A204.1 (cell line): Measurements from ENCODE around the gene DNAJB2.
"Not testable (repeated sequence)": the region's sequence is repeated elsewhere in the genome, so short reads cannot be mapped to it uniquely, and the experiment has no call there.

ENCODE experiments used
- FAIRE-seq: peaks from 2 replicates; lab custom pipeline; 2012; peaks lifted over from hg19 to GRCh38; lab: Jason Lieb, UNC

Gene DNAJB2

GRCh38 chr2:219258942-219259341, 20.2 kb upstream of the DNAJB2 start:
- FAIRE-seq: not testable (repeated sequence)

DNA sequence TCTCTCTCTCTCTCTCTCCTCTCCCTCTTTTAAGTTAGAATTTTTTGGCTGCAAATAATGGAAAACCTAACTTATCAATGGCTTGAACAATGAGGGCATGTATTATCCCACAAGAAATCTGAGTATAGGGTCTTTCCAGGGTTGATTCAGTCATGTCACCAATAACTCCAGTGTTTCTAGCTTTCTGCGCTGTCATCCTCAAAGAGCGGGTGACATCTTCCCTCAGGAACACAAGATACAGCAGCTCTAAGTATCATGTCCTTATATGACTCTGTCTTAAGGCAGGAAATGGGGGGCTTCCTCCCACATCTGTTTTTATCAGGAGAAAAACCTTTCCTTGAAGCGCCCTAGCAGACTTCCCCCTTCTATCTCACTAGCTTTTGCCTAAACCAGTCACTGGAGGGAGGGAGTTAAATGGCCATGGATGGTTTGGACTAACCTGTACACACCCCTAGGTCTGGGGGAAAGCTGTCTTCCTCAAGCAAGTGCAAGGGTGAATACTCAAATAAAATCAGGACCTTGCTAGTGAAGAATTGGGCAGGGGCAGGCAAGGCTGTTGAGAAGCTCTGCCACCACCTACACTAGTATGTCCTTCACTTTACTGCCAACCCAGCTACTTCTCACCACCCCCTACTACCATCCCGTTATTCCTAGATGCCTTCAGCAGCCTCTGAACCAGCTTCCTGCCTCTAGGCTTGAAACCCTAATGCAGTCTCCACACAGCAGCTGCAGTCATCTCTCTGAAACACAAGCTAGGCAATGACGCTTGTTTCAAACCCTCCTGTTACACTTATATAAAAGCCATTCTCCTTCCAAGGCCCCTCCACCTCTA, 17.9 kb upstream of the DNAJB2 start:
- no peak for FAIRE-seq

DNA sequence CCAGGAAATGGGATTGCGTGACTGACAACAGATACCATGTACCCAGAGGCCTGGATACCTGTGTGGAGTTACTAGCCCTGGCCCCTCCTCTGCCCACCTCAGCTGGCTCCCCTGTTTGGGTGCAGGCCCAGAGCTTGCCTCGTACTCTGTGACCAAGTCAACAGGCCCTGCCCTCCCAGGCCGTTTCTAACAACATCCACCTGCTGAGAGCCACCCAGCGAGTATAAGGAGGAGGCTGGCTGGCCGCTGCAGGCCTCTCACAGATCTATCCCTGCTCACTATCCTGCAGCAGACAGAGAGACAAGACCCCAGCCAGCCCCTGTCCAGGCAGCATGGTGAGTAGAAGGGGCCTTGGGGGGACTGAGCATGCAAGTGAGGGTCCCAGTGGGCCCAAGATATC, 12.9 kb upstream of the DNAJB2 start:
- no peak for FAIRE-seq

- no peak for FAIRE-seq
These were observed 12.3 kb upstream of the DNAJB2 start for GRCh38 chr2:219266886-219267285.

DNA sequence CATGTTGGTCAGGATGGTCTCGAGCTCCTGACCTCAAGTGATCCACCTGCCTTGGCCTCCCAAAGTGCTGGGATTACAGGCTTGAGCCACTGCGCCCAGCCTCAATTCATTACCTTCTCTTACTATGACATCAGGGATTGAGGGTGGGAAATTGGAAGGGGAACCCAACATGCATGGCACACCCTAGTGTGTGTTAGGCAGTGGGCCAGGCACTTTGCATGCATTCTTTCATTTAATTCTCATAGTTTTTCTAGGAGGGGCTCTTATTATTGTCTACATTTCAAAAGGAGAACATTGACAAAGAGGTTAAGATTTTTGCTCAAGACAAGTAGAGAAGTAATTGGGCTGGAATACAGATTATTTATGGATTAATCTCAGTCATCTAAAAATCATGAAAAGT, 10.9 kb upstream of the DNAJB2 start:
- no peak for FAIRE-seq

GRCh38 chr2:219269362-219270054, 9.7 kb upstream of the DNAJB2 start:
- no peak for FAIRE-seq

DNA sequence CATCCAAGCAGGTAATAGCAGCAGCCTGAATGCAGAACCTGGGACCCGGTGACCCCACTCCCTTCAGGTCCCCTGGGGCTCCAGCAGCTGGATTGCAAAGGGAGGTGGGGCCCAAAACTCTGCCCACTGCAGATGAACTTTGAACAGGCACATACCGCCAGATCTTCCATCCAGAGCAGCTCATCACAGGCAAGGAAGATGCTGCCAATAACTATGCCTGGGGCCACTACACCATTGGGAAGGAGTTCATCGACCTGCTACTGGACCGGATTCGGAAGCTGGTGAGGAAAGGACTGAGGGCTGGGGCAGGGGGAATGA, 9.2 kb upstream of the DNAJB2 start:
- FAIRE-seq: no peak

DNA sequence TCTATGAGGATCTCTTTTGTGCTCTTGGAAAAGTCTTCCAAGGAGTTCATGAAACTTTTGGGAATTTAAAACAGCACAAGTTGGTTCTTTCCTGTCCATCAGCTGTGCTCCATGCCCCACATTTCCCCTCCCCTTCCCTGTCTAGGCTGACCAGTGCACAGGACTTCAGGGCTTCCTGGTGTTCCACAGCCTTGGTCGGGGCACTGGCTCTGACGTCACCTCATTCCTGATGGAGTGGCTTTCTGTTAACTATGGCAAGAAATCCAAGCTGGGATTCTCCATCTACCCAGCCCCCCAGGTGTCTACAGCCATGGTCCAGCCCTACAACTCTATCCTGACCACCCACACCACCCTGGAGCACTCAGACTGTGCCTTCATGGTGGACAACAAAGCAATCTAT, 8.1 kb upstream of the DNAJB2 start:
- no peak for FAIRE-seq

GRCh38 chr2:219272356-219272755, 6.8 kb upstream of the DNAJB2 start:
- no peak for FAIRE-seq

DNA sequence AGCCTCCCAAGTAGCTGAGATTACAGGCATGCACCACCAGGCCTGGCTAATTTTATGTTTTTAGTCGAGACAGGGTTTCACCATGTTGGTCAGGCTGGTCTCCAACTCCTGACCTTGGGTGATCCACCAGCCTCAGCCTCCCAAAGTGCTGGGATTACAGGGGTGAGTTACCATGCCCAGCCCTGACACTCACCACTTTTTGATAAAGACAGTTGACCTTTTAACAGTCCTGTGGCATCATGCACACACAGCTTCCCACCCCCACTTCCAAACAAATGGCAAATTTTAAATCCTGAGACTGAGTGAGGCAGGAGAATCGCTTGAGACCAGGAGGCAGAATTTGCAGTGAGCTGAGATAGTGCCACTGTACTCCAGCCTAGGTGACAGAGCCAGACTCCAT, 6.2 kb upstream of the DNAJB2 start:
- no peak for FAIRE-seq

- FAIRE-seq: no peak
These were observed 5.2 kb upstream of the DNAJB2 start for GRCh38 chr2:219273937-219274336.

GRCh38 chr2:219274361-219274921, 4.7 kb upstream of the DNAJB2 start:
- no peak for FAIRE-seq

- FAIRE-seq: peak; percentile 35
These were observed 1.2 kb upstream of the DNAJB2 start for GRCh38 chr2:219277703-219278654.

DNA sequence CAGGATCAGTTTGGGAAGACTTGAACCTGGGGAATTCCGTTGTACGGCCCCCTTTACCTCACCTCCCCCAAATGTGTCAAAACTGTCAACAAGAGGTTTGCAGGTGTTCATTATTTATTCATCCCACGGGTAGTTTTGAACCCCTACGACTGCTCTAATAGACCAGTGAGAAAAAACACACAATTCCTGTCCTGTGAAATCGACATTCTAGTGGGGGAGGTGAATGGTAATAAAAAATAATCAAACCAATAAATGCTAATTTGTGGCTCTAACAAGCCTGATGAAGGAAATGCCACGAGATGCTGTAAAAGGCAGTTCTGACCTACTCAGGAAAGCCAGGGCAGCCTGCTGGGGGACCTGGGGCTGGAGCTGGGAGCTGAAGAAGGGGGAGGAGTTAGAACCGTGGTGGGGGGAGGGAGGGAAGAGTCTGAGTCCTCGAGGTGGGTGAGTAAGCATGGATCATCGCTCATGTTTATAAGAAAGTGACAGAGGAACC, 463 bp upstream of the DNAJB2 start:
- no peak for FAIRE-seq

GRCh38 chr2:219279916-219280516, 850 bp downstream of the DNAJB2 start:
- no peak for FAIRE-seq

DNA sequence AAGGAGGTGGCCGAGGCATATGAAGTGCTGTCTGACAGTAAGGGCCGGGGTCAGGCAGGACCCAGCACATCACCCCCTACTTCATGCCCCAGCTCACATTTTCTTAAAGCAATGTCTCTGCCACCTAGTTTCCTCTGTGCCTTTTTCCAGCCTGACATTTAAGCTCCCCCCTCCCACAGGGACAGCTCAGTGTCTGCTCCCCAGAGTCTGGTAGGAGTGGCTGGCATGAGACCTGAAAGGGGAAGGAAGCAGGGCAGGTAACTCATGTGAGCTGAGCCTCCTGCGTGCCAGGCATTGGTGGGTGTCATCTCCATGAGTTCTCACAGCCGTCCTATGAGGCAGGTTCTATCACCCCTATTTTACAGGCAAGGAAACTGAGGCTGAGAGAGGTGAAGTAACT, 1.5 kb downstream of the DNAJB2 start:
- FAIRE-seq: no peak

DNA sequence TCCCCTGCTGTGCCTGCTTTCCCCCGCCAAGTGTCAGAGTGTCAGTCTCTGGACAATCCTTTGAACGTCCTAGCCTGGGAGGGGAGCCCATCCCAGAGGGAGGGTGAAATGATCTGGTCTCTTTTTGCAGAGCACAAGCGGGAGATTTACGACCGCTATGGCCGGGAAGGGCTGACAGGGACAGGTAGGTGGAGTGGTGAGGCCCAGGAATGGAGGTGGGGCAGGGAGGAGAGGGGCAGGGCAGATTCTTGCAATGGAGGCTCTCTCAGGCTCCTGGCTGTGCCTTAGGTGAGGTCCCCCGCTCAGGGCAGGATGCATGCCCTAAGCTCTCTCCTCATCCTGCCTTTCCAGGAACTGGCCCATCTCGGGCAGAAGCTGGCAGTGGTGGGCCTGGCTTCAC, 2.4 kb downstream of the DNAJB2 start:
- no peak for FAIRE-seq

DNA sequence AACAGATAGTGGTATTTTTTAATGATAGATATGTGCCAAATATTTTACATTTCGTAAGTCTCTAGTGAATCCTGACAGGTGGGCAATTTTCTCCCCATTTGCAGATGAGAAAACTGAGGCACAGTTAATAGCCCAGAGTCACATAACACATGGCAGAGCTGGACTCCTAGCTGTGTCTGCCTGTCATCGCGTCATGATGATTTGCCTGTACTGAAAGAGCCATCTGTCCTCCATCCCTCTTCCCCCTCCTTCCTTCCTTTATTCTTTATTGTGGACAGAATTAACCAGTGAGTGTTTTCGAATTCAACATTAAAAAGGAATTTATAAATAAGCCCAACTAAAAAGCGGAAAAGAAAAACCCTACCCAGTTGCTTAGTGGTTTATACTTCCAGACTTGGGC, 3.2 kb downstream of the DNAJB2 start:
- no peak for FAIRE-seq

DNA sequence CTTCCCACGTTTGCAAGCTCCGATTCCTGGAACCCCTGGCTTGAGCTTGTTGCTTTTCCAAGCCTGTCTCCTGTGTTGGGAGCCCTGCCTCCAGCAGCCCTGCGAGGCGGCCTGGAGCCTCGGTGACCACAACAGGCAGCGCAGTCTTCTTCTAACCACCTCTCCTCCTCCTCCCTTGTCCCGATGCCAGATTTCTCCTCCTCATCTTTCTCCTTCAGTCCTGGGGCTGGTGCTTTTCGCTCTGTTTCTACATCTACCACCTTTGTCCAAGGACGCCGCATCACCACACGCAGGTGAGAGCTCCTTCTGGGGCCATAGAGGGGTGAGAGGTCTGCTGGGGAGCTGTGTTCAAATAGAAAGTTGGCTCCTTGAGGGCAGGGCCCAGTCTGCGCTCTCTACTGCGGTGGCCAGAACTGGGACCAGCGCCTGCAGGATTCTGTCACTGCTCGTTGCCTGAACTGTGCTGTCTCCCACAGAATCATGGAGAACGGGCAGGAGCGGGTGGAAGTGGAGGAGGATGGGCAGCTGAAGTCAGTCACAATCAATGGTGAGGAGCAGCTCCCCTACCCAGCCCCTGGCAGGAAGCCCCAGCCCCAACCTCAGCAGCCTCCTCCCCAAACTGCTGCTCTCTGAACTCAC, 3.9 kb downstream of the DNAJB2 start:
- no peak for FAIRE-seq

GRCh38 chr2:219284501-219285372, 5.6 kb downstream of the DNAJB2 start:
- no peak for FAIRE-seq

GRCh38 chr2:219285373-219285735, 6.2 kb downstream of the DNAJB2 start:
- FAIRE-seq: no peak
